Testis (tissue), 5 donors: Measurements from ENCODE around the gene DSE. TPM values are rescaled to one million over a fixed set of nuclear protein-coding genes. Genes with fewer than 3 reads are reported as not detected.
"Not testable (repeated sequence)": the region's sequence is repeated elsewhere in the genome, so short reads cannot be mapped to it uniquely, and the experiment has no call there.

ENCODE experiments used
- DNase-seq: peaks from one replicate; pipeline ENCODE4 v3.0.0-alpha.2; 2019
- H3K27ac ChIP-seq, 2 donors: fragments of 200-600 bp; sonication (generic); one replicate each; pipeline ENCODE4 v1.5.1; 2019
- H3K27me3 ChIP-seq: fragments of 200-600 bp; sonication (generic); one replicate; pipeline ENCODE4 v1.5.1; 2019
- H3K36me3 ChIP-seq: fragments of 200-600 bp; sonication (generic); one replicate; pipeline ENCODE4 v1.5.1; 2017; ENCODE audit warnings: low read depth; ENCODE audit errors: missing control alignments
- H3K4me1 ChIP-seq: fragments of 200-600 bp; sonication (generic); one replicate; pipeline ENCODE4 v1.5.1; 2019
- H3K4me3 ChIP-seq, 2 donors: fragments of 200-600 bp; sonication (generic); one replicate each; pipeline ENCODE4 v1.5.1; 2017 to 2019
- H3K9me3 ChIP-seq: fragments of 200-600 bp; sonication (generic); one replicate; pipeline ENCODE4 v1.5.1; 2017
- POLR2A ChIP-seq: fragments of 450-650 bp; IDR thresholded peaks from one replicate; pipeline ENCODE4 v1.6.1; 2017; ENCODE audit warnings: antibody characterized with exemption, mild to moderate bottlenecking, moderate library complexity
- WGBS, 2 donors: methylation state at CpG; one replicate each; pipeline ENCODE4 v1.1.5; 2018; 5-methylcytosine and 5-hydroxymethylcytosine counted together
- intact Hi-C: fragments of 100-400 bp; cut with DNase I; formaldehyde crosslinking; loops from one replicate; pipeline ENCODE4 v1.15.1; 2023; ENCODE audit warnings: low total_unique reads
- long read RNA-seq, 2 donors: transcript quantifications; one replicate each; lab custom pipeline, GENCODE V29; 2026
- polyA plus RNA-seq: library from polyadenylated mRNA; stranded (reverse); fragments of 350-450 nt; fragmentation: Illumina TruSeq; extraction: RNeasy Lipid Tissue Mini Kit (QIAGEN cat#74804); gene quantifications from one replicate; pipeline ENCODE4 v1.2.3, GENCODE V29; 2014; ENCODE audit warnings: low read depth, low replicate concordance; ENCODE audit not compliant: insufficient read depth
- total RNA-seq, 2 donors: library from RNA; depleted of rRNA; stranded (reverse); fragments of >200 nt; gene quantifications; one replicate each; pipeline ENCODE4 v1.2.3, GENCODE V29; 2016
- TF ChIP-seq, protein P1 (sequence below), 3 experiments: fragments of 450-650 bp in 2 of 3; fragments of 200-600 bp in 1 of 3; sonication (generic) in 1 of 3; IDR thresholded peaks; one replicate each; pipeline ENCODE4 v1.5.1; 2016 to 2019; ENCODE audit warnings: antibody characterized with exemption in 3 of 3, mild to moderate bottlenecking in 2 of 3, moderate library complexity in 1 of 3

The DSE gene
- total RNA-seq, result 10 to 100 TPM; 35.1 to 49.3 TPM
- 31.5 TPM for polyA plus RNA-seq
- long read RNA-seq, donor 1, full-length matches to known transcripts, result 5 of 5 reads
- long read RNA-seq, donor 1, partial matches to known transcripts, result 0 of 5 reads
- long read RNA-seq, donor 1, other reads (novel, unspliced or antisense), result 0 of 5 reads
- long read RNA-seq, donor 2, full-length matches to known transcripts, result 9 of 9 reads
- long read RNA-seq, donor 2, partial matches to known transcripts, result 0 of 9 reads
- long read RNA-seq, donor 2, other reads (novel, unspliced or antisense), result 0 of 9 reads

DNA sequence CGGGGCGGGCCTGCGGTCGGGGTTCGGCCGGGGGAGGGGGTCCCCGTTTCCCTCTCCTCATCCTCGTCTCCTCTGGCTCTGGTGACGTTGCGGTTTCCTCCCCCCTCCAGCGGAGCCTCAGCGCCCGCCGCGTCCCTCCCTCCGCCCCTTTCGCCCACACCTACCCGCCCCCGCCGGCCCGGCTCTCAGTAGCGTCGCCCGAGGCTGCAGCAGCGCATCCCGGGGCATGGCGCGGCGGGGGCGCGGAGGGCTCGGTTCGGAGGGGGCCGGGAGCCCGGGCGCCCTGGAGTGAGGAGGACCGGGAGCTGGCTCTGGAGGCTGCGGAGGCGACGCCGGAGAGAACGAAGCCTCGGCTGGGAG lies at the start of gene DSE:
Gene DSE, plus strand, starts transcription at position 188 of the 360 bp plus-strand sequence. CDS start 28,304 bp downstream, outside the sequence.
- no peaks in the 10 kb centered on the region for H3K36me3 ChIP-seq
- peak within 1 kb of the TSS; percentile 81 for H3K4me3 ChIP-seq
- peak within 1 kb of the TSS; percentile 96 to 98 for H3K27ac ChIP-seq
- peaks cover 8% of the 10 kb centered on the region for H3K4me1 ChIP-seq
- no peaks in the 10 kb centered on the region for H3K27me3 ChIP-seq
- TF ChIP-seq POLR2A, result no peak
- TF ChIP-seq, protein P1, sequence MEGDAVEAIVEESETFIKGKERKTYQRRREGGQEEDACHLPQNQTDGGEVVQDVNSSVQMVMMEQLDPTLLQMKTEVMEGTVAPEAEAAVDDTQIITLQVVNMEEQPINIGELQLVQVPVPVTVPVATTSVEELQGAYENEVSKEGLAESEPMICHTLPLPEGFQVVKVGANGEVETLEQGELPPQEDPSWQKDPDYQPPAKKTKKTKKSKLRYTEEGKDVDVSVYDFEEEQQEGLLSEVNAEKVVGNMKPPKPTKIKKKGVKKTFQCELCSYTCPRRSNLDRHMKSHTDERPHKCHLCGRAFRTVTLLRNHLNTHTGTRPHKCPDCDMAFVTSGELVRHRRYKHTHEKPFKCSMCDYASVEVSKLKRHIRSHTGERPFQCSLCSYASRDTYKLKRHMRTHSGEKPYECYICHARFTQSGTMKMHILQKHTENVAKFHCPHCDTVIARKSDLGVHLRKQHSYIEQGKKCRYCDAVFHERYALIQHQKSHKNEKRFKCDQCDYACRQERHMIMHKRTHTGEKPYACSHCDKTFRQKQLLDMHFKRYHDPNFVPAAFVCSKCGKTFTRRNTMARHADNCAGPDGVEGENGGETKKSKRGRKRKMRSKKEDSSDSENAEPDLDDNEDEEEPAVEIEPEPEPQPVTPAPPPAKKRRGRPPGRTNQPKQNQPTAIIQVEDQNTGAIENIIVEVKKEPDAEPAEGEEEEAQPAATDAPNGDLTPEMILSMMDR (IDR thresholded peaks at IDR 0.05), result no peak
- H3K9me3 ChIP-seq, result no peaks in the 10 kb centered on the region
- DNase-seq, result peak; percentile 89
- 0% methylated on average over 8 of the region's 43 CpGs; no CpG with 5 or more reads in 1 of the 2 donors for WGBS, 2 donors
- intact Hi-C loops, result no loop called here

DNA sequence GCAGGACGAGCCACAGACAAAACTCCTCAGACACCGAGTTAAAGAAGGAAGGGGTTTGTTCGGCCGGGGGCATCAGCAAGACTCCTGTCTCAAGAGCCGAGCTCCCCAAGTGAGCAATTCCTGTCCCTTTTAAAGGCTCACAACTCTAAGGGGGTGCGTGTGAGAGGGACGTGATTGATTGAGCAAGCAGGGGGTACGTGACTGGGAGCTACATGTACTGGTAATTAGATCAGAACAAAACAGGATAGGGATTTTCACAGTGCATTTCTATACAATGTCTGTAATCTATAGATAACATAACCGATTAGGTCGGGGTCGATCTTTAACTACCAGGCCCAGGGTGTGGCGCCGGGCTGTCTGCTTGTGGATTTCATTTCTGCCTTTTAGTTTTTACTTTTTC lies 48.8 kb upstream of the DSE start:
- WGBS, 2 donors, result 85 to 90% methylated on average over 13 of the region's 13 CpGs
- H3K27ac ChIP-seq, intact Hi-C loops, DNase-seq, H3K36me3 ChIP-seq, H3K9me3 ChIP-seq, H3K4me1 ChIP-seq, H3K4me3 ChIP-seq, H3K27me3 ChIP-seq: not testable (repeated sequence)

DNA sequence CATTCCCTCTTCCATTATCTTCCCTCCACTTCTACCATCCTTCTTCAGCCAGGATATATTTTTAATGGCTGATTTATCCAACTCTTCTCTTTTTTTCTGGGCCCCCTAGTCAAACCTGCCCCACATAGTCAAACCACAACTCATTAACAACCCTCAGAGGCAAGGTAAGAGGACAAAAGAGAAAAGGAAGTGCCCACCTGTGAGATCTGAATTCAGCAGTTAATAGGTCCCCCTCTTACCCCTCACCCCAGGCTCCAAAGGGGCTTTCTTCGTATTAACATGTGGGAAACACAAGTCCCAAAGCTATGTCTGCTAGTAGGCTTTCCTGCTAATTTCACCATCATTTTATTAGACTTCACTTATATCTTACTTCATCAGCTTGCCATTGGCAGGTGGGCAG lies 46.9 kb upstream of the DSE start:
- no peaks in the 10 kb centered on the region for H3K36me3 ChIP-seq
- no peak overlapping the region for H3K4me3 ChIP-seq
- intact Hi-C loops, result no loop called here
- TF ChIP-seq, protein P1 (IDR thresholded peaks at IDR 0.05), result no peak
- TF ChIP-seq POLR2A, result no peak
- no peaks in the 10 kb centered on the region for H3K27me3 ChIP-seq
- 85 to 95% methylated on average over 1 of the region's 1 CpG for WGBS, 2 donors
- H3K9me3 ChIP-seq, result no peaks in the 10 kb centered on the region
- H3K27ac ChIP-seq, result no peak overlapping the region
- no peak for DNase-seq
- peaks cover 4% of the 10 kb centered on the region for H3K4me1 ChIP-seq

DNA sequence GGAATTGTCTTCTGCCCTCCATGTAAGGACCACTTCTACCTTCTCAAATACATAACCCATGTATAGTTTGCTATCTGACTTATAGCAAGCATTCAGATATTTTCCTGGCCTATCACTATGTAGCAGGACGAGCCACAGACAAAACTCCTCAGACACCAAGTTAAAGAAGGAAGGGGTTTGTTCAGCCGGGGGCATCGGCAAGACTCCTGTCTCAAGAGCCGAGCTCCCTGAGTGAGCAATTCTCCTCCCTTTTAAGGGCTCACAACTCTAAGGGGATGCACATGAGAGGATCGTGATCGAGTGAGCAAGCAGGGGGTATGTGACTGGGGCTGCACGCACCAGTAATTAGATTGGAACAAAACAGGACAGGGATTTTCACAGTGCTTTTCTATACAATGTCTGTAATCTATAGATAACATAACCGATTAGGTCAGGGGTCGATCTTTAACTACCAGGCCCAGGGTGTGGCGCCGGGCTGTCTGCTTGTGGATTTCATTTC lies 45.1 kb upstream of the DSE start:
- H3K36me3 ChIP-seq, H3K4me1 ChIP-seq, H3K27ac ChIP-seq, intact Hi-C loops, H3K27me3 ChIP-seq, DNase-seq, H3K9me3 ChIP-seq, H3K4me3 ChIP-seq: not testable (repeated sequence)
- 91 to 97% methylated on average over 11 of the region's 11 CpGs for WGBS, 2 donors

DNA sequence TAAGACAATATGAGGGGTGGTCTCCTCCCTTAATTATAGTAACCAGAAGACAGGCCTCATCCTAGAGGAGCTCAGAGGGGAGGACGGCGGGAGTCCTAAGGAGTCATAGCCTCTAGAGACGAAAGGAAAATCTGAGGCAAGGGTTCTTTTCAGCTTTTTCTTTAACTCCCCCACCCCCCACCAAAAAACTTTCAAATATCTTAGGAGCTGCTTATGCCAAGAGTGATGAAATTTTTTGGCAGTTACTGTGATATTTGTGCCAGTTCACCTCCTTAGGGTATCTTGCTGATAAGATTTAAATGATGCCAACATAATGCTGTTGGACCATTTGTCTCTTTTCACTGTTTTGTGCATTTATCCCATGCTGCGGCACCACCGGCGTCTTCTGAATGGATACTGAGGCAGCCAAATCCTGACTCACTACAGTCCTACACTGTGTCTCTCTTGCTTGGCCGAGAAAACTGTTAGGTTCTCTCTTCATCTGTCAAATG lies 44.5 kb upstream of the DSE start:
- 58 to 88% methylated on average over 7 of the region's 7 CpGs for WGBS, 2 donors
- Histone ChIP-seq H3K4me1 (peaks cover 4% of the 10 kb centered on the region), H3K36me3 (no peaks in the 10 kb centered on the region), H3K27me3 (no peaks in the 10 kb centered on the region), H3K4me3 (no peak overlapping the region), H3K9me3 (no peaks in the 10 kb centered on the region), H3K27ac (no peak overlapping the region)
- TF ChIP-seq, protein P1 (IDR thresholded peaks at IDR 0.05), result no peak
- no peak for TF ChIP-seq POLR2A
- intact Hi-C loops, result no loop called here
- no peak for DNase-seq

DNA sequence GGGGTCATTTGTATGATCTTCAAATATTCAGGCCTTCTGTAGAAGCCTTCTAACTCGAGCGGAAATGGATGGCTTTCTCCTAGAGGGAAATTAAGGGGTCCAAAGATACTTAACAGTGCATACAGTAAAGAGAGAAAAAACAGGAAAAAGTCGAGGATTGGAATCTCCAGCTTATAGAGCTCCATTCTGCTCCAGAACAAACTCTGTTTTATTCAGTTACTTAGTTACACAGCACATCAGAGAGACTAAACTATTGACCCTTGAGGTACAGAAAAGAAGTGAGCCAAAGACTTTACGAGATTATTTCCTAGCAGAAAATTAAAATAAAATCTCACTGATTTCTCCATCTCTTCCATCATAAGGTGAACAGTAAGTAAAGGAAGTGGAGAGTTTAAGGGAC lies 43.8 kb upstream of the DSE start:
- peaks cover 4% of the 10 kb centered on the region for H3K4me1 ChIP-seq
- 58 to 73% methylated on average over 4 of the region's 4 CpGs for WGBS, 2 donors
- H3K9me3 ChIP-seq, result no peaks in the 10 kb centered on the region
- no peak for TF ChIP-seq POLR2A
- TF ChIP-seq, protein P1 (IDR thresholded peaks at IDR 0.05), result no peak
- no peaks in the 10 kb centered on the region for H3K36me3 ChIP-seq
- intact Hi-C loops, result no loop called here
- H3K27ac ChIP-seq, result peak overlapping the region in 1 of 2 donors; percentile 64
- no peak overlapping the region for H3K4me3 ChIP-seq
- DNase-seq, result no peak
- H3K27me3 ChIP-seq, result no peaks in the 10 kb centered on the region
